NCI-H128 (cell line): ENCODE results near the gene RTN1.

Source experiments
- DNase-seq: peaks from one replicate; lab custom pipeline; 2025; ENCODE audit not compliant: unreplicated experiment; lab: John Stamatoyannopoulos, UW

RTN1 gene

DNA sequence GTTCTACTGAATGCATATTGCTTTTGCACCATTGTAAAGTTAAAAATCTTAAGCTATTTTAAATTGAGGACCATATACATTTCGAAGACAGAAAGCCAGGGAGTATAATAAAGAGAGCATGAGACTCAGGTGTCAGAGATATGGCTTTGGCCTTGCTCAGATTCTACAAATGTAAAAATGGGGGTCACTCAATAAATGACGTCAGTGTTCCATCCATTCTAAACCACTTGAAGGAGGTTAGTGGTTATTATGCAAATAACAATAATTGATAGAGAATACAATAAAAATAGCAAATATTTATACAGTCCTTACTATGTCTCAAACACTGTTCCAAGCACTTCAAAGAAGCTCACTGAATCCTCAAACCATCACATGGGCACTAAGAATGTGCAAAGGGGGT, 20.1 kb downstream of the RTN1 start:
- no peak for DNase-seq

DNA sequence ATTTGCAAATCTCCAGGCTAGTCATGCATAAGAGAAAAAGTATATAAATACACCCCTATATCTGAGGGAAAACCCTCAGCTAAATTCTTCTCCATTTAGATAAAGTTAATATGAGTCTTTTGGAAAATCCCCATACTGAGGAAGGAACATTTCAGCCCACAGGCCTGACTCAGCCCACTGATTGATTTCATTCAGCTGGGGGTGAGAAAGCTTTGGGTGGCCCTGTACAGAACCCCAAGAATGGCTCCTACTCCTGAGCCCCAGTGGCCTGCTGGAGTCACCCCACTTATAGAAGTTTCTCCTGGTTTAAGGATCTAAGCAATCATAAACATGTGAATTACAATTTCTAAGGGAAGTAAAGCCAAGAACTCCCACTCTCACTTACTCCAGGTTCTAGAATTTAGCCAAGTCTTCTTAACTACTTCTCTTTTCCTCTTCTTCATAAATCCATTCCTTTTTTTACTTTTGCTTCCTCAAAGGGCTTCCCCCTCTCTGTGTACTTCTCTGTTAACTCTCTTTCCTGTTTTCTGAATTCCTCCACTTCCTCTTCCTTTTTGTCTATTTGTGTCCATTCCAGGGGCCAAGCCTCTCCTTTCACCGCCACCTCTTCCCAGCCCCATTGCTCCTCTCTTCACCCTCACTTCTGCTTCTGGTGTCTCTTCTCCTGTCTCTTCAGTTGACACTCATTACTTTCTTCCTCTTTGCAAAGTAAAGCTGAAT, 21.0 kb downstream of the RTN1 start:
- no peak for DNase-seq

DNA sequence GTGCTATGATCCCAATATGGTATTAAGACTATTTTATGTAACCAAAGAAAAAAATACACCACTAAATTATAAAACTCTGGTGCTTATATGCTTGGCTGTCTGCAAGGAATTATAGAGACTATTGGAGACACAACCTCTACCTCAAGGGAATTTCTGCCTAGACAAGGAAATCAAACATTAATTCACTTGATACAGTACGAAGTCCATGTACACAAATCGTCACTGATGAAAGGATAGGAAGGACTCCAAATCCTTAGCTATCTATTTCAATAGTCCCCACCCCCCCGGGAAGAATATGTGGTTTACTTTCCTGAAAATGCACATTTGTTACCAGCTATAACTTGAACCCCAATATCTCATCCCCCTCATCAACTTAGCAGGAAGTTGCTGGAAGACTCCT, 21.9 kb downstream of the RTN1 start:
- DNase-seq, result no peak

DNA sequence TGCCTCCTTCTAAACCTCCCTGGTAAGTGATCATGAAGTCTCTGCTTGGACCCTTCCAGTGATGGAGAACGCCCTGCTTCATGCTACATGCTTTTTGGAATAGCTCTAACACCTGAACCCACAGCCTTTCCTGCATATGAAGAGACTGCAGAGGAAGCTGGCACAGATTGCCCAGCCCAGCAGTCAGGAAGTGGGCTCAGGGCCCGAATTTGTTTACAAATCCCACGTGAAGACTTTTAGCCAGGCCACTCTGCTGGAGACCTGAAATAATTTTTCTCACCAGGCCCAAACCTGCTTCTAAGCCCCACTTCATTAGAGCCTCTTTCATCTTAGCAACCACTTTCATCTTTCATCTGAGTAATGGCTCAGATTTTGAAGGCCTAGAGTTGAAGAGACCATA, 22.9 kb downstream of the RTN1 start:
- no peak for DNase-seq

DNA sequence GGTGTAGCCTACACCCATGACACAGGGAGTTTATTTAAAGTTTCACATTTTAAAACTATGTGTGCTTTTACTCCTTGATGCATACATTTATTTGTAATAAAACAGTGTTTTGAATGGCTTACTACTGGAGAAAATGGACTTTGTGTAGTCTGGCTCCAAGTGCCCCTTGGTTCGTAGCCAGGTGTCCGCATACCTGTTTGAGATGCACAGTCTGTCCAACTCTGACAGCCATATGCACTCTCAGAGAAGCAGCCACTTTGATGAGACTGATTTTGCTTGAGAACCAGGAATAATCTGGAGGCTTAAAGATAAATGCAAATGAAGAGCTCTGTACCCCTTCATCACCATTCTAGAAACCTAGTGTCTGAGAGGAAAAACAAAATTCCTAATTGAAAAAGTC, 24.0 kb downstream of the RTN1 start:
- no peak for DNase-seq

DNA sequence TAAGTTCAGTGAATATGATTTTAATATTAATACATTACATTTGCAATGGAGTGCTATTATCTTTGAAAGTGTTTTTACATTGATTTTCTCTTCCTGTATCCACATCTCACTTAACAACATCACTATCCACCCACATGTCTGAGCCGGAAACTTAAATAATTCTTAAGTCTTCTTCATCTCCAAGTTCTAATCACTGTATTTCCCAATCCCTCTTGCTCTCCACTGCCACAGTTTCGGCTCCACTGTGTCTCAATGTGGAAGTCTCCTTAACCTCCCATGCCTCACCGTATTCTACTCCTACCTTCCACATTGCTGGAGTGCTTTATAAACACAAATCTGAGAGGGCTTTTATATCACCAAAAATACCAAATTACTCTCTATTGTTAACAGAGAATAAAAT, 25.3 kb downstream of the RTN1 start:
- DNase-seq, result no peak

DNA sequence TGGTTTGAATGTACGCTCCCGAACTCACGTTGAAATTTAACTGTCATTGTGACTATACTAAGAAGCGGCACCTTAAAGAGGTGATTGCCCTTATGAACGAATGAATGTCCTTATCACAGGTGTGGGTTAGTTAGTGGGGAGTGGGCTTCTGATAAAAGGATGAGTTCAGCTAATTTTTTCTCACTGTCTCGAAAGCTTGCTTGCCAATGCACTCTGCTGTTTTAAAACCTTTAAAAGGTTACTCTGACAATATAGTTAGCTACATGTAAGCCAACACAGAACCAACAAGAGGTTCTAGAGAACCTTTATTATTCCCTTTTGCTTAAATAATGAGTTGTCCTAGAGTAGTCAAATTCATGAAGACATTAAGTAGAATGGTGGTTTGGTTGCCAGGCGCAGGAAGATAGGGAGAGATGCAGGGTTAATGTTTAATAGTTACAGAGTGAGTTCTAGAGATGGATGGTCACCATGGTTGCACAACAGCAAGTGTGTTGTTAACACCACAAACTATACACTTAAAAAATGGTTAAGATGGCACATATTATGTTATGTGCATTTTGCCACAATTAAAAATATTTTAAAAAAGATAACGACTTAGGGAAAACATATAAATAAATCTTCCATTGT, 26.3 kb downstream of the RTN1 start:
- DNase-seq, result no peak

DNA sequence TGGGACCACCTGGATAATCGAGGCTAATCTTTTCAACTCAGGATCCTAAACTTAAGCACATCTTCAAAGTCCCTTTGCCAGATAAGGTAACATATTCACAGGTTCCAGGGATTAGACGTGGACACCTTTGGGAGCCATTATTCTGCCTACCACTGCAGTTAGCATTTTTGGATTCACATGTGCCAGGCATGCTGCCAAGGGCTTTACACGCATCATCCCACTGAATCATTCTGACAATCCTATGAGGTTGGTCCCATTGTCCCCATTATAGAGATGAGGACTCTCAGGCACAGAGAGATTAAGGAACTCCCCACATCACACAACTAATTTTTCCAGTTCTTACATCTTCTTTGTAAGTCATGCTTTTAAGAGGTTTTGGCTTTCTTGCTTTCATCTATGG, 34.5 kb downstream of the RTN1 start:
- no peak for DNase-seq

DNA sequence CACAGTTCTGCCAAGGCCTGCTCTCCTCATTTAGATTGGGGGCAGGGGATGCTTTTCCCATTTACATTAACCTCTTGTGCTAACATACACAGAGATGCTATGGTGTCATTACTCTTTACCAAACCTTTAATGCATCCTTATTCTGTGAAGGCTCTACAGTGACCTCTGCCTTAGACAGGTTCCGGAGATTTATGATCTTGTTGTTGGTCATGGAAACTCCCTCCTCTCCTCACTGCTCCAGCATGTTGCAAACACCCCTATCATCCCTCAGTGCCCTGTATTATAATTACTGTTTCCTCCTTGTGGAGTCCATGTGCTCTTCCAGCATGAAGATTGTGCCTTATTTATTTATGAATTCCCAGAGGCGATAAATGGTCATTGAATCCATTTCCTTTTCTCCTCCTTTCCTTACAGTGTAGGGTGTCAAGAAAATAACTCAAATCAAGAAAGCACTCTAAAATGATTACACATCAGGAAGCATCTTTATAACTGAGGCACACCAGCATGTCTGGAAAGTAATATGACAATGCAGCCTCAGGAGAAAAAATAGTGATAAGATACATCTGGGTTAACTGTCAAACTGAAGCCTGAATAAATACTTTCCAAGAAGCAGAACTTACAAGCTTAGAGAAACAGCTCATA, 37.8 kb downstream of the RTN1 start:
- no peak for DNase-seq

DNA sequence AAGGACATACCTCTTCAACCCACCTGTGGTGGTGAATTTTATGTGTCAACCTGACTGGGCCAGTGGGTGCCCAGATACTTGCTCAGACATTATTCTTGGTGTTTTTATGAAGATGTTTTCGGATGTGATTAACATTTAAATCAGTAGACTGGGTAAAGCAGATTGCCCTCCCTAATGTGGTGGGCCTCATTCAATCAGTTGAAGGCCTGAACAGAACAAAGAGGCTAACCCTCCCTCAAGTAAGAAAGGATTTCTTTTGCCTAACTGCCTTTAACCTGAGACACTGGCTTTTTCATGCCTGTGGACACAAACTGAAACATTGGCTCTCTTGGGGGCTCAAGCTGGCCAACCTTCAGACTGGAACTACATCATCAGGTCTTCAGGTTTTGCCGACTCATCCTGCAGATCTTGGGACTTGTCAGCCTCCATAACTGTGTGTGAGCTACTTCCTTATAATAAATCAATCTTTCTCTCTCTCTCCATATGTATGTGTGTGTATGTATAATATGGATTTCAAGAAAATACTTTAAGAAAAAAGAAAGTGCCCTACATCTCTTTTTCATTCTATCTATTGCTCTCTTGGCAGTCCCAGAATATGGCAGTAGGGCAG, 39.4 kb downstream of the RTN1 start:
- DNase-seq, result no peak

DNA sequence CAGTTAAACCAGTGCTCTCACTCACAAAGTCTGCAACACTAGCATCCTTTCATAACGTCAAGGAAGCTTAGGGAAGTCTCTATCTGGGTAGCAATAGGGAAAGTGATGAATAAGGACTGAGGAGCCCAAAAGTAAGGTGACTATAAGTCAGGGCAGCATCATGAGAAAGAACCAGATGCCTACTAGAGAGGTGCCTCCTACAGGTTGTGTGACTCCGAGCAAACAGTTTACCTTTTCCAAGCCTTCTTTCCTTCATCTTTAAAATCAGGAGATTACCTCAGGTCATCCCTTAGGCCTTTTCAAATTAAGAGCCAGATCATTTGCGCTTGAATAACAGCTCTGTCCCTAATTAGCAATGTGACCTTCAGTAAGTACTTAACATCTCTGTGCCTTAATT, 40.2 kb downstream of the RTN1 start:
- DNase-seq, result no peak

DNA sequence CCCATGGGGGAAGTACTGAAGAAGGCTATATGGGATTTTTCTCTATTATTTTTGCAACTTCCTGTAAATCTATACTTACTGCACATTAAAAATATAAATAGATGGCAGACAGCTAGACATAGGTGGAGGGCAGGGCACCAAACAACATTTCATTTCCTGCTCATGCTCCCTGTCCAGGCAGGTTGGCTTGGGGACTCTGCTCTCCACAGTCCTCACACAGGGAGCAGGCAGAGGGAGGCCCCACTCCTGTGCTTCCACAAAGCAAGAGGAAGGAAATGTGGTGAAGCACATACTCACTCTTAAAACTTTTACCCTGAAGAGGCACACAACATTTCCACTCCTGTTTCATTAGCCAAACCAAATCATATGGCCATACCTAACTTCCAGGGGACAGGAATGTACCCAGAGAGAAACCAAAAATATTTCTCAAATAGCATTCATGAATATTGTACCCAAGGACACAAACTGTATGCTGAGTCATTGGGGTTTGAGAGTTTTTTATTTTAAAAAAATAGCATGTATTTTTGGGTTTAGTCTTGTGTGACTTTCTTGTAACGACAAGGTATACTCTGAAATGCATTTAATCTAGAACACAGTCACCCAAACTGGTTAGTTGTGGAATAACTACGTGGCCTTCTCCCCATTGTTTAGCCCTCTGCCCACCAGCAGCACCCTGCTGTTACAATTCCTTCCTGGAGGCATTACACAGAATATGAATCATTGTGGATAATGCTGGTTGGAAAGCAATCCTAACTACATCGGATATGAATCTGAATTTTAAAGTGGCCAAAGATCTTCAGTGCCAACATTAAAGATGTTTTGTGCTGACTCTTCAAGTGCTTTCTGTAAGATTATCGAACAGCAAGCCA, 40.9 kb downstream of the RTN1 start:
- no peak for DNase-seq

DNA sequence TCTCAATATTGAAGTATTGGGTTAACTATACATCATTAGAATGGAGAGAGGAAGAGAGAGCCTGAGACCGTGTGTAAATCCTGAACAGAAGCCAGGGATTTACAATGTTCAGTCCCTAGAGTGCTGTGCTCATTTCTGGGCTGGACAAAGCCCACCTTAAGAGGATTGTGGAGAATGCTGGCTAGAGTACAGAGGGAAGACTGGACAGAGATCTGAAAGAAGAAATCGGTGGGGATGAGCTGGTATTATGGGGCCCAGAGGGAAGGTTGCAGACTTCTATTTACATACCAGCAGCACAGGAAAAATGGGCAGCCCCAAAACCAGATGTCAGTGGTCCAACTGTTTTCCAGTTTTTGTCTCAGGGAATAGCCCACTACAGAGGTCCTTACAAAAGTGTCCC, 42.3 kb downstream of the RTN1 start:
- DNase-seq, result no peak

DNA sequence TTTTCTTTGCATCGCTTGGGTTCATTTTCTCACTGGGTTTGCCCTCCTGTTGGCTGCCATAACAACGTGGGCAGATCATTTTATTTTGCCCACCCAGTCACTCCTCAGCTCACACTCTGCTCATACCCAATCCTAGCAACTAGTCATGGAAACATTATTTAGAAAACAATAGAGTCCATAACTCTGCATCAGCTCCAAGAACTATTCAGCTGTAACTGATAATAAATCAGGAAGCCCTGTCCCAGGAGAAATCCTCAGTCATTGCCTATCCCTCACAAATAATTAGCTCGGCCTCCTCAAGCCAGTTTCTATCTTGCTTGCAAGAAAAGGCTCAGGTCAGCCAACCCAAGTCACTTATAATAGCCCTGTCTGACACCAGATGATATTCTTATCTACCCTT, 43.2 kb downstream of the RTN1 start:
- DNase-seq, result no peak

DNA sequence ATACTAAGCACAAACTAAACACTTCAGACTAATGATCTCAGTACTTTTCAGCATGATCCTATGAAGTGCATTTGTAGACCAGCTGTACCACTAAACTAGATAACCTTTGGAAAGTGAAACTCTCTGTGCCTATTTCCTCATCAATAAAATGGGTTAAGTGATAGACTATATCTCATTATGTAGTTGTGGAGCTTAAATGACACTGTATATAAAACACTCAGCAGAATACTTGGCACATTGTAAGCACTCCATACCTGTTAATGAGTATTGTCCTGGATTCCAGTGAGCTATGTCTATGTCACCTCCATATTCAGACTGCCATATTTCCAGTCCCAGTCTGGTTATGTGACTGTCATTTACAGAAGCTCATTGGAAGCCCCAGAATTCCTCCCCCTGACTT, 44.4 kb downstream of the RTN1 start:
- DNase-seq, result no peak

DNA sequence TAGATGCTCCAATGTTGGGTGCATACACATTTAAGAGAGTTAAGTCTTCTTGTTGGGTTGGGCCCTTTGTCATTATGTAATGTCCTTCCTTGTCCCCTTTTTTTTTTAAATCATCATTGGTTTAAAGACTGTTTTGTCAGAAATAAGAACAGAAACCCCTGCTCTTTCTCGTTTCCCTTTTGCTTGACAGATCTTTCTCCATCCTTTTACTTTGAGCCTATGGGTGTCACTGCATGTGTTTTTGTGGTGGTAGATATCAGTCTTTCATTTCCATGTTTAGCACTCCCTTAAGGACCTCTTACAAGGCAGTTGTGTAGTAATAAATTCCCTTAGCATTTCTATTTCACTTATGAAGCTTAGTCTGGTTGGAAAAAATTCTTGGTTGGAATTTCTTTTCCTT, 47.4 kb downstream of the RTN1 start:
- no peak for DNase-seq

DNA sequence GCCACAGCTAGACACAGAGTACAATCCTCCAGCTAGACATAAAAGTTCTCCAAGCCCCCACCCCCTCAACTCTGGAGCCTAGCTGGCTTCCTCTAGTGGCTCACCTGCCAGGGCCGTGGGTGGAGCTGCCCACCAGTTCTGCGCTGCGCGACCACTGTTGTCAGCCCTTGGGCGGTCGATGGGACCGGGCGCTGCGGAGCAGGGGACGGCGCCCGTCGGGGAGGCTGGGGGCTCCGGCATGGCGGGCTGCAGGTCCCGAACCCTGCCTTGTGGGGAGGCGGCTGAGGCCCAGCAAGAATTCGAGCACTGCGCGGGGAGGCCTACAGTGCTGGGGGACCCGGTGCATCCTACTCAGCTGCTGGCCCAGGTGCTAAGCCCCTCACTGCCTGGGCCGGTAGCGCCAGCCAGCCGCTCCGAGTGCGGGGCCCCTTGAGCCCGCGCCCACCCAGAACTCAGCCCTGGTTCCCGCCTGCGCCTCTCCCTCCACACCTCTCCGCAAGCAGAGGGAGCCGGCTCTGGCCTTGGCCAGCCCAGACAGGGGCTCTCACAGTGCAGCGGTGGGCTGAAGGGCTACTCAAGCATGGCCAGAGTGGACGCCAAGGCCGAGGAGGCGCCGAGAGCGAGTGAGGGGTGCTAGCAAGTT, 51.0 kb downstream of the RTN1 start:
- no peak for DNase-seq

DNA sequence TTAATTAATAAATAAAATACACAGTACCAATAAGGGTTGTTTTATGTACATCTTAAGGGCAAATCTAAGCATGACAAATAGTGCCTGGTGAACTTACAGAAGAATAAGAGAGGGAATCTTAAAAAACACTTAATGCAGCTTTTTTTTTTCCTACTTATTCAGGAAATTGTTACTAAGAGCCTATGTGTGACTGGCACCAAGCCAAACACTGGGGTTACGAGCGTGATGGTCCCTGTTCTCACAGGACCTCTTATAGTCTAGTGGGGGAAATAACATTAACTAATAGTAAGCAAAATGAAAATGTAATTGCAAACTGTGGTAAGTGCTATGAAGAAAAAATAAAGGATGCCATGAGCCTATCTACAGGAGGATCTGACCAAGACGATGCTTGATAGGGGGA, 53.6 kb downstream of the RTN1 start:
- no peak for DNase-seq

DNA sequence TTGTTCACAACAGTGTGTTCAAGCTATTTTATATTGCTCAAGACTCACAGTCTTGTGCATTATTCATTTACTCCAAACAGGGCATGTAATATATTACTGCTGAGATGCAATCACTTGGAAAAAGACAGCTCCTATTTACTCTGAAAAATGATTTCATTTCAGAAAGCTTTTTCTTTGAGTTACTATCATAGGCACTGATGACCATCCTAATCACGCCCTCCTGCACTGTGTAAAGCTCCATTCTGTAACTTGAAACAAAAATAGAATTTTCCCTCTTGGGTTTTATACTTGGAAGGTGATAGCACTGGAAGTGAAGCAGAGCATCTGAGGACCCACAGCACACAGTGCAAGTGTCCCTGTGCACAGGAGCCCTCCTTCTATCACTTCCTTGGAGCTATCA, 55.6 kb downstream of the RTN1 start:
- no peak for DNase-seq

DNA sequence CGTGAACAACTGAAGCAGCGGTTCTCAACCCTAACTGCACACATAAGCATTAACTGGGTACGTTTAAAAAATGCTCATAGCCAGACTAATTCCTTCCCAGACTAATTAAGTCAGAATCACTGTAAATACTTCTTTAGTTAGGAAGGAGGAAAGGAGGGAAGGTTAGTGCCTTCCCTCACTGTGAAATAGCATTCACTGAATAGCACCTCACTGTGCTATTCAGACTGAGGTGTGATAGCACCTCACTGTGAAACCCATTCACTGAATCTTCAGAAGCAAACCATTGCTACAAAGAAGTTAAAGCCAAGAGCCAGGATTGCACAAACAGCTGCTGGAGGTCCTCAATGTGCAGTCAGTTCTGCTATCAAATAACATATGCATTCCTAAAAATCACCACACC, 58.8 kb downstream of the RTN1 start:
- DNase-seq, result no peak

DNA sequence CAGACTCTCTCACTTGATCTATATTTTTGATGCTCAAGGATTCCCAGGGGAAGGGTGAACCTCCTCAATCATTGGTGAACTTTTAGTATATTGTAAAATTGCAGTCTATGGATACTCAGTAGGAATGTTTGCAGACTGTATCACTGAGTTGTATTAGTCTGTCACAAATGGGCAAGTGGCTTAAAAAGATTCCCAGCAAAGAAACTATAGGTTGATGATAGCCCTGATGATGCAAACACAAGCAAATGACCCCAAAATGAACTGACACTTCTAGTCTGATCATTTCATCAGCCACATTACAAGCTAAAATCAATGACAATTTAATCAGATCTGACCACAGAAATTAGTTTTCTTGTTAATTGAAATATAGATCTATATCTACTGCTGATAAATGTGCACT, 59.5 kb downstream of the RTN1 start:
- DNase-seq, result no peak
